Ovary (tissue), 9 donors: ENCODE results near the gene THRAP3. TPM values are rescaled to one million over a fixed set of nuclear protein-coding genes. Genes with fewer than 3 reads are reported as not detected.

Source experiments
- DNase-seq, 5 donors: peaks; one replicate each; pipeline ENCODE4 v3.0.0-alpha.2; 2019 to 2020
- H3K27ac ChIP-seq, 2 donors: fragments of 200-600 bp; one replicate each; pipeline versions ENCODE4 v1.5.1 to v1.8.0; 2019 to 2022
- H3K27me3 ChIP-seq: fragments of 200-600 bp; one replicate; pipeline ENCODE4 v1.8.0; 2022
- H3K36me3 ChIP-seq: fragments of 200-600 bp; sonication (generic); one replicate; pipeline ENCODE4 v1.5.1; 2019
- H3K4me1 ChIP-seq: one replicate; pipeline ENCODE4 v1.8.1; 2013; ENCODE audit warnings: mild to moderate bottlenecking, moderate library complexity; ENCODE audit not compliant: insufficient read depth
- H3K4me3 ChIP-seq: fragments of 200-600 bp; sonication (generic); one replicate; pipeline ENCODE4 v1.5.1; 2017
- H3K9me3 ChIP-seq, 2 donors: fragments of 200-600 bp in 1 of 2; sonication (generic) in 1 of 2; one replicate each; pipeline versions ENCODE4 v1.5.1 to v1.8.1; 2013 to 2019; ENCODE audit warnings: mild to moderate bottlenecking in 1 of 2, moderate library complexity in 1 of 2
- CTCF ChIP-seq, 3 donors: fragments of 450-650 bp in 2 of 3; fragments of 200-600 bp in 1 of 3; IDR thresholded peaks; one replicate each; pipeline versions ENCODE4 v1.5.1 to v1.8.0; 2016 to 2022; ENCODE audit warnings: antibody characterized with exemption in 3 of 3, mild to moderate bottlenecking in 1 of 3
- EP300 ChIP-seq: sonication (generic); formaldehyde crosslinking; IDR thresholded peaks from one replicate; pipeline ENCODE4 v1.6.1; 2017; ENCODE audit warnings: antibody characterized with exemption
- POLR2A ChIP-seq: fragments of 450-650 bp; IDR thresholded peaks from one replicate; pipeline ENCODE4 v1.6.1; 2017; ENCODE audit warnings: antibody characterized with exemption, mild to moderate bottlenecking, moderate library complexity
- WGBS, 3 donors: extraction: QIAGEN DNeasy Blood & Tissue Kit in 1 of 3; methylation state at CpG; one replicate each; pipeline versions ENCODE4 v1.1.5 to v1.1.7; 2013 to 2017; 5-methylcytosine and 5-hydroxymethylcytosine counted together
- intact Hi-C, 4 donors: fragments of 100-400 bp; cut with DNase I; formaldehyde crosslinking; loops; one replicate each; pipeline versions ENCODE4 v1.11.0 to v1.15.1; 2022 to 2023
- polyA plus RNA-seq, 2 donors: library from polyadenylated mRNA; stranded (reverse); fragments of 200-250 nt in 1 of 2; fragments of 350-450 nt in 1 of 2; fragmentation: Illumina TruSeq in 1 of 2; extraction: RNeasy Lipid Tissue Mini Kit (QIAGEN cat#74804) in 1 of 2; gene quantifications; one replicate each; pipeline ENCODE4 v1.2.3, GENCODE V29; 2013 to 2014
- total RNA-seq, 7 donors: library from RNA; depleted of rRNA in 2 of 7; stranded (reverse); fragments of >200 nt in 2 of 7; fragmentation: NEBNext Ultra II Directional in 3 of 7; extraction: Animal tissue kit (Norgen Biotek cat#: 25700) in 3 of 7; gene quantifications; one replicate each; pipeline versions ENCODE4 v1.1.0 to v1.2.4, GENCODE V29; 2016 to 2023
- donor health status: DM: no; HTN: no; CAD: no; lungs with moderate emphysema.
- donor health status: DM: no; HTN: no; CAD: no.
- donor health status: Bipolar disorder and iron deficiency.
- donor health status: DM: yes; HTN: yes; CAD: no.
- donor health status: DM: no; HTN: no; CAD: no.
- donor health status: DM: yes; HTN: yes; CAD: no.

Gene THRAP3
- total and polyA plus RNA-seq, 9 donors = 40.2 to 109 (median 92.6) TPM

DNA sequence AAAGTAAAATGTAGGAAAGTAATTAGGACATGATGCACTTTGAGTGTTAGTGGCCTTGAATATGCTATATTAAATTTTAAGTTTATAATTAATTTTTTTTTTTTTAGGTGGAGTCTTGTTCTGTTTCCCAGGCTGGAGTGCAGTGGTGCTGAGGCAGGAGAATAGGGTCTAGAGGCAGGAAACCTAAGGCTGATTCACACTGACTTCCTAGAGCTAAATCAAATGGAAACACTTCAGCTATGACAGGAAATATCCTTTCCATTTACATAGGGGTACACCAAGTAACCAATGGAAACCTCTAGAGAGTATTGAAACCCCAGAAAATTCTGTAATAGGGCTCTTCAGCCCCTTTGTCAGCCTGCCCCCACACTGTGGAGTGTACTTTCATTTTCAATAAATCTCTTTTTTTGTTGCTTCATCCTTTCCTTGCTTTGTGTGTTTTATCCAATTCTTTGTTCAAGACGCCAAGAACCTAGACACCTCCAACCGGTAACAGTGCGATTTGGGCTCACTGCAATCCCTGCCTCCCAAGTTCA lies 17.9 kb upstream of the THRAP3 start:
- intact Hi-C loops = no loop called here
- H3K4me1 ChIP-seq = peaks cover 17% of the 10 kb centered on the region
- no peak overlapping the region for H3K27ac ChIP-seq
- no peak for DNase-seq
- 85 to 89% (median 89%) methylated on average over 3 of the region's 3 CpGs for WGBS, 3 donors
- no peak overlapping the region for H3K4me3 ChIP-seq
- no peaks in the 10 kb centered on the region for H3K9me3 ChIP-seq
- H3K36me3 ChIP-seq = no peaks in the 10 kb centered on the region
- TF ChIP-seq CTCF (IDR thresholded peaks at IDR 0.05) (no peak), EP300 (no peak), POLR2A (no peak)
- no peaks in the 10 kb centered on the region for H3K27me3 ChIP-seq

DNA sequence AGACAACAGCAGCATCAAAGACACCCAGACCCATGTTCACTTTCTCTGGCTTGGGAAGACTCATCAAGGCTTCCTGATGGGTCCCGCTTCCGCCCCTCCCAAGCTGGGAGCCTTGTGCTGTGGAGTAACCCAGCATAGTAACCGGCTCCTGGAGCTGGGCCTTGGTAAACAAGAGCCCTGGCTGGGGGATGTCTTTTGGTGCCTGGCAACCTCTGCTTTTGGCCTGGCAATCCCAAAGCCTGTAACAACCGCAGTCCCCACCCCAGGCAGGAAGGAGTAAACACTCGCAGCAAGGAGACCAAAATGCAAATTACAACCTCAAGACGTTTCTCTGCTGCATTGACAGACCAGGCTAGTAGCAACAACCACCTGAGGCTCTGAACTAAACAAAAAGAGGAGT lies 16.9 kb upstream of the THRAP3 start:
- Histone ChIP-seq H3K27ac (no peak overlapping the region), H3K4me3 (no peak overlapping the region), H3K4me1 (peaks cover 17% of the 10 kb centered on the region), H3K27me3 (no peaks in the 10 kb centered on the region), H3K9me3 (no peaks in the 10 kb centered on the region), H3K36me3 (no peaks in the 10 kb centered on the region)
- DNase-seq = peak in 2 of 5 donors; percentile 29 to 55
- WGBS, 3 donors = 42 to 54% (median 44%) methylated on average over 6 of the region's 6 CpGs
- intact Hi-C loops = no loop called here
- TF ChIP-seq POLR2A (no peak), CTCF (IDR thresholded peaks at IDR 0.05) (no peak), EP300 (no peak)

DNA sequence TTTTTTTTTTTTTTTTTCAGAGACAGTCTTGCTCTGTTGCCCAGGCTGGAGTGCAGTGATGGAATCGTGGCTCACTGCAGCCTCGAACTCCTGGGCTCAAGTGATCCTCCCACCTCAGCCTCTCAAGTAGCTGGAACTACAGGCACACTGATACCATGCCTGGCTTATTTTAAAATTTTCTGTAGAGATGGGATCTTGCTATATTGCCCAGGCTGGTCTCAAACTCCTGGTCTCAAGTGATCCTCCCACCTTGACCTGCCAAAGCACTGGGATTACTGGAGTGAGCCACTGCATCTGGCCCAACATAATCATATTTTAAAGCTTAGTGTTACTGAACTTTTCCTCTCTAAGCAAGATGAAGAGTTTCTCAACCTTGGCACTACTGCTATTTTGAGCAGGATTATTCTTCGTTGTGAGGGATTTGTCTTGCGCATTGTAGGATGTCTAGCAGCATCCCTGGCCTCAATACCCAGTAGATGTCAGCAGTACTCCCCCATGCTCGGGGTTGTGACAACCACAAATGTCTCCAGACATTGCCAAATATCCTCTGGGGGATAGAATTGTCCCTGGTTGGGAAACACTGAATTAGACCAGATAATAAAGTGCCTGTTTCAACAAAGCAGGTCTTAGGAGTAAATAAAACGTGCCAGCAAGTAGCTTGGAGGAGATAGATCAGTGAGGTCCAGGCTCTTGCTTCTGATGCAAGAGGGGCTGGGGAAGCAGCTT lies 15.1 kb upstream of the THRAP3 start:
- 69 to 76% (median 70%) methylated on average over 6 of the region's 6 CpGs for WGBS, 3 donors
- TF ChIP-seq EP300 = no peak
- no peak for TF ChIP-seq POLR2A
- TF ChIP-seq CTCF (IDR thresholded peaks at IDR 0.05) = no peak
- Histone ChIP-seq H3K27me3 (no peaks in the 10 kb centered on the region), H3K9me3 (no peaks in the 10 kb centered on the region), H3K27ac (no peak overlapping the region), H3K4me1 (peaks cover 10% of the 10 kb centered on the region), H3K4me3 (no peak overlapping the region), H3K36me3 (no peaks in the 10 kb centered on the region)
- intact Hi-C loops = no loop called here
- no peak for DNase-seq

- Histone ChIP-seq H3K4me3 (no peak overlapping the region), H3K27ac (no peak overlapping the region), H3K9me3 (no peaks in the 10 kb centered on the region), H3K36me3 (no peaks in the 10 kb centered on the region), H3K4me1 (peaks cover 6% of the 10 kb centered on the region), H3K27me3 (no peaks in the 10 kb centered on the region)
- TF ChIP-seq POLR2A (no peak), CTCF (IDR thresholded peaks at IDR 0.05) (no peak), EP300 (no peak)
- intact Hi-C loops = no loop called here
- no peak for DNase-seq
- WGBS, 3 donors = 83 to 90% (median 87%) methylated on average over 3 of the region's 3 CpGs
These were observed 12.9 kb upstream of the THRAP3 start for GRCh38 chr1:36211307-36211706.
